DMS 273 (cell line): ENCODE results near the gene AFAP1.
"Not testable (repeated sequence)": the region's sequence is repeated elsewhere in the genome, so short reads cannot be mapped to it uniquely, and the experiment has no call there.

Experiments
- DNase-seq: peaks from one replicate; lab custom pipeline; 2025; ENCODE audit not compliant: unreplicated experiment; lab: John Stamatoyannopoulos, UW

The AFAP1 gene

DNA sequence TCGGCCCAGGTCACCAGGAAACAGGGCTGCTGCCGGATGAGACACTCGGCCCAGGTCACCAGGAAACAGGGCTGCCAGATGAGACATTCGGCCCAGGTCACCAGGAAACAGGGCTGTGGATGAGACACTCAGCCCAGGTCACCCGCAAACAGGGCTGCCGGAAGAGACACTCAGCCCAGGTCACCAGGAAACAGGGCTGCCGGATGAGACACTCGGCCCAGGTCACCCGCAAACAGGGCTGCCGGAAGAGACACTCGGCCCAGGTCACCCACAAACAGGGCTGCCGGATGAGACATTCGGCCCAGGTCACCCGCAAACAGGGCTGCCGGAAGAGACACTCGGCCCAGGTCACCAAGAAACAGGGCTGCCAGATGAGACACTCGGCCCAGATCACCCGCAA is 21.5 kb downstream of the AFAP1 start:
- not testable (repeated sequence) for DNase-seq

- DNase-seq, result no peak
These were observed 22.0 kb downstream of the AFAP1 start for GRCh38 chr4:7917669-7918068.

- DNase-seq, result no peak
These were observed 23.8 kb downstream of the AFAP1 start for GRCh38 chr4:7915875-7916242.

GRCh38 chr4:7912826-7913225 is 26.8 kb downstream of the AFAP1 start:
- no peak for DNase-seq

DNA sequence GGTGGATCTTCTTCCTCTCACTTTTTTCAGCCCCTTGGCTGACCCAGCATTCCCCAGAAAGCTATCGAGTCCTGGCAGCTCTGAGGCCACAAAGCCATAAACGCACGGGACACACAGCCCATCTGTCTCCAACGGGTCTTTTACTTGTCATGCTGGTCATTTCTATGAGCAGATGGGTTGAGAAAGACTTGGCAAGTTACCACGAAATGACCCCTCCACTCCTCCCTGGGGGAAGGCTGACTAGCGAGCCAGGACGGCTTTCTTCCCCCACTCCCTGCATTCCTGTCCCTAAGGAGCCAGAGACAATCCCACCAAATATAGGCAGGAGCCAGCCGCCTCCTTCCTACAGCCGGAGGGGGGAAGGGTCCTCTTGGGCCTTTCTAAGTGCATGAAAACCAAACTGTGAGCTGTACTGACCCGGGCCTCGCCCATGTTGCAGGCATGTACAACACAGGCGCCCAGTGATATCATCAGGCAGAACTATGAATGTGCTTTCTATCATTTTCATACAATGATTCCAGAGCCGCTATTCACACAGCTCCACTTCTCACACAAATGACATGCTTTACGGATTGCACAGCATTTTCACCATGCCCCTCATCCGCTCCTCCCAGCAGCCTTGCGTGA is 28.6 kb downstream of the AFAP1 start:
- DNase-seq, result peak; percentile 69

DNA sequence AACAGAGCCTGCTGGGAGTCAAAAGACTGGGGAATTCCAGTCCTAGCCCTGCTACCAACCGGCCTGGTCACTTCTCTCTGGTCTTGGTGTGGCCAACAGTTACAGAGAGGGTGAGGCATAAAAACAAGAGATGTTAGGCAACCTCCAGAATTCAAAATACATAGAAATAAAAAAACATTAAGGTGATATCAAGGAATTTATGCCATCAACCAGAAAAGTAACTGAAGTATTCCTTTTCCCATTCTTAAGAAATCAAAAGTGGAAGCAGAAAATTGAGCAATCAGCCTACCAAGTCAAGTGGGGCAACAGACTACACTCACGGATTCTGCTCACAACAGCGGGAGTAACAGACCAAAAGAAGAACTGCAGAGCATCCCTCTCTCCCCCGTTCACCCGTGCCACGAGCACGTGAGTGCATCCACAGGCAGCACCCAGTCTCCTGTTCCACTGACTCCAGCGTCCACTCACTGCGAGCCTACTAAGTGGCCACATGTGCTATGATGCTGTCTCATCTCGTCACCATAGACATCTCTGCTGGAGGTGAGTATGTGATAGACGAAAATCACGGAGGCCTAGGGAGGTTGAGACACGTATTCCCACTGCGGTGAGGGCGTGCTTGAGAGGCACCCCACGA is 29.3 kb downstream of the AFAP1 start:
- peak; percentile 58 for DNase-seq

DNA sequence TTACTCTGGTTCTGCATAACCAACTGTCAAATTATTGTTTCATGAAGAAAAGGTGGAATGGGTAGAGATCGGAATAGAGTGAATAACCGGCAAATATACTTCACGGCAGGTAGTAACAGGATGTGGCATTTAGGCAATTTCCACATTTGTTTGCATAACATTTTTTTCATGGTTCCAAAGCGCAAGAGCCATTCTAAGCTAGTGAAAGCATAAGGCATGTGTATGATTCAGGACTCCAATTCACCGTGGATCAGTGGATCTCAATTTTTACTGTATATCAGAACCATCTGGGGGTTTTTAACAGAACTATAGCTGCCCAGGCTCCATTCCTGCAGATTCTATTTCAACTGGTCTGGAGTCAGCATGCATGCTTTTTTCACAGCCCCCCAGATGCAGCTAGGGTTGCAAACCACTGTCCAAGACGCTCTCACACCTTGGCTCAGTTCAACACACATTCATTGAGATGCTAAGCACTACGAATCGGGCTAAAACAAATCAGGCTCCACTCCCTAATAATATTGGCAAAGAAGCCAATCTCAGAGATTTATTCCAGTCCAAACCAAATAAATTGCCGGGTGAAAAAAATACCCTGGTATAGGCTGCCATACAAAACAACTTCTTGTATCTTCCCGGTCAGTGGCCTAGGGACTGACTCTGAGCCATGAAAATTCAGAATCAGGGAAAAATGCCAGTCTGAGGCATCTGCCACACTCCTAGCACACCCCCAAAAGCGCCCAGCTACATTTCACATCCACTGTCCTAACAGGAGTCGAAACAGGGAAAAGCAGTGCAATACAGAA is 30.0 kb downstream of the AFAP1 start:
- DNase-seq, result peak; percentile 43

DNA sequence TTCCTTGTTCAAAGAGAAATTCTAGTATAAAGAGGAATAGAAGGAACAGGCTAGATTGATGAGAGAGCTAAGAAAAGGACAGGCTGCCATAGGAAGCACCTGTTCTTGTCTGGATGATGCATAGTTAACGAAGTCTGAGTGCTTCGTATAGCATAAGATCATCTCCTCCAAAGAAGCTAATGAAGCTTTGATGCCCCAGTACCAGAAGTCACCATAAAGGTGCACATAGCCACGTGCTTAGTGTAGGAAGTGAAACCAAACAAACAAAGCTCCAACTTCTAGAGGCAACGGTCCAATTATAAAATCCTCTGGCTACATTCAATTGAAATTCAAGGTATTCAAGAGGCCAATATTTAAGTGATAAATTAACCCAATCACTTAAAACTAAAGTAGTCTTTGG is 31.0 kb downstream of the AFAP1 start:
- no peak for DNase-seq

- DNase-seq, result no peak
These were observed 32.5 kb downstream of the AFAP1 start for GRCh38 chr4:7907142-7907541.

DNA sequence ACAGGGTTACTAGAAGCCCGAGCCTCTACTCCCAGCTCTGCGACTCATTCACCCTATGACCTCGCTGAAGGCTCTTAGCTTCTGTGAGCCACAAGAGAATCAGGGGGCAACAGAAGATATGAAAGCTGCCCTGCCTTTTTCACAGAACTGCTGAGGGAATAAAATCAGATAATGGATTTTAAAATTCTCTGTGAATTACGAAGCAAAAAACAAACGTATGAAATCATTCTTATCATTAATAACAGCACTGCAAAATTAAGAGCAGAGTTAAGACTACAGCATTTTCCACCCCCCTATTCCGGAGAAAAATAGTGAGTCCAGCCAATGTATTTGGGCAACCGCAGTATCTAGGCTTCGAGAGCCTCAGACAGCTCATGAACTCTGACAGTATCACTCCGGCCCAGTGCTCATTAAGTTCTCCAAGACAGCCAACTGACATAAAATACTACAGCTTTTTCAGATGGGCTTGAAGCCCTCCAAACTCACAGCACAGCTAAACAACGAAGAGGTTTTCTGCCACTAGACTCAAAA is 33.4 kb downstream of the AFAP1 start:
- DNase-seq, result no peak

- peak; percentile 82 for DNase-seq
These were observed 34.4 kb downstream of the AFAP1 start for GRCh38 chr4:7904952-7905915.

- peak; percentile 63 for DNase-seq
These were observed 35.7 kb downstream of the AFAP1 start for GRCh38 chr4:7903791-7904516.

- no peak for DNase-seq
These were observed 36.8 kb downstream of the AFAP1 start for GRCh38 chr4:7902826-7903225.

DNA sequence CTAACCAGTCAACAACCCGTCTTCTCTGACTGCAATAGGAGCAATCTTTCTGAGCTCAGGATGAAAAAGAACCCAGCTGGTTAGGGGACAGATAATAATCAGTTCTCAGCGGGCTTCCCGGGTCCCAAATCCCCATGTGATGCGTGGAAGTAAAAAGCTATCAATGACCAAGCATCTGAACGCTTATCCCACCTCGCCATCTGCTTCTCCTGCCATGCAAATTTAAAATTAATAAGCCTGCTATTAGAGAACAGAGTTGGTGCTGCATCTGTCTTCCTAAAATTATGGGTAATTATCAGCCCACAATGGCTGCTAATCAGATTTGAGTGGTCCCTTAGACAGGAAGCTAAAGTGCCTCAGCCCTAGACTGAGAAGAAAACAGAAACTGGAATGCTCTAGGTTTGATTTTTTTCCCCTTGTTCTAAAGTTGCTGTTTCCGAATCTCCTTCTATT is 37.5 kb downstream of the AFAP1 start:
- DNase-seq, result peak; percentile 91

DNA sequence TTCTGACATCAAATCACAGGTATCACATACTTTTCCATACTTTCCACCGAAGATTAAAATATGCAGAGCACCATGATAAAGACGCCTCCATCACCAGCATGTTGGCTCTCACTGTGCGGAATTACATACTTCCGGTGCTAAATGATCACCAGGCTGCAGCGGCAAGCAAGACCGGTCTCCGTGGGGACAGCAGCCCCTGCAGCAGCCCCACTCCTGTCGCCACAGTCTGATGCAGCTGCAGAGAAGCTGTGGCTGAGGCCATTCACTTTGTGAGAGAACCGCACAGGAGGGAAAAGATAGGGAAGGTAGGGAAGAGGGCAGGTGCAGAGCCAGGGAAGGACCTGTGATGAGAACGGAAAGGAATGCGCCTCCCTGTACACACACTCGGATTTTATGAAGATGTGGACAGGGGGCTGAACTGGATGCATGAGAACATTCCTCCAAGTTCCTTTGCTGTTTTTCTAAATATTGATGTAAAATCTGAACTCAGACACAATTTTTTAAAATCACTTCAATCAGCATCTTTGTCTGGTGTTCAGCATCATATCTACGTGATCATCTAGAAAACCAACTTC is 38.3 kb downstream of the AFAP1 start:
- no peak for DNase-seq

- peak; percentile 21 for DNase-seq
These were observed 39.2 kb downstream of the AFAP1 start for GRCh38 chr4:7900334-7900909.

GRCh38 chr4:7899184-7899869 is 40.3 kb downstream of the AFAP1 start:
- DNase-seq, result no peak

DNA sequence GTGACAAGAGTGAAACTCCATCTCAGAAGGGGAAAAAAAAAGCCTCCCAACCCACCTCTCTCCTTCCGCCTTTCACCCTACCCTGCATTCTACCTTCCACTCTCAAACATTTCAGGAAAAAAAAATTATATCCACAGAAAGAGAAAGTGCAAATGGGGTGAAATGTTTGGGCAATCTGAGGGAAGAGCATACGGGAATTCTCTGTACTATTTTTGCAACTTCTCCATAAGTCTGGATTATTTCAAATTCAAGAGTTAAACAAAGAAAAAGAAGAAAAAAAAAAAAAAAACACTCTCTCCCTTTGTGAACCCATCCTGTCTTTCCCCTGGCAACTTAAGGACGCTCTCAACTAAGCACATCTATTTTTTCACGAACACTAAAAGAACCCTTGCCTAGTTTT is 41.3 kb downstream of the AFAP1 start:
- DNase-seq, result no peak

DNA sequence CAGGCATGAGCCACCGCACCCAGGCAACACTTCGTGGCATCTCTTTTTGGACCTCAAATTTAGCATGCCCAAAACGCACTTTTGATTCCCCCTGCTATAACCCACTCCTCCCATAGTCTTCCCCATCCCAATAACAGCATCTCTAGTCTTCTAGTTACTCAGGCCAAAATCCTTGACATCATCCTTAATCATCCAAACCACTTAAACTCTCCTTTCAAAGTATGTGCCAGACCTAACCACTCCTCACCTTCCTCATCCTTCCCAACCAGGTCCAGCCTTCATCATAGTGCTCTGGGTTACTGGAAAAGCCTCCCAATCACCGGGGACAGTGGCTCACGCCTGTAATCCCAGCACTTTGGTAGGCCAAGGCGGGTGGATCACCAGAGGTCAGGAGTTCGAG is 41.9 kb downstream of the AFAP1 start:
- no peak for DNase-seq
